ENCODE measurements around the gene ERC1.

ERC1 gene

GRCh38 chr12:1422604-1423315, 431.7 kb downstream of the ERC1 start:
- DNase-seq = no peak

GRCh38 chr12:1424674-1425395, 433.8 kb downstream of the ERC1 start:
- DNase-seq = no peak

- no peak for DNase-seq
These were observed 434.3 kb downstream of the ERC1 start for GRCh38 chr12:1425396-1425729.

- DNase-seq = no peak
These were observed 437.6 kb downstream of the ERC1 start for GRCh38 chr12:1428671-1429070.

- no peak for DNase-seq
These were observed 439.0 kb downstream of the ERC1 start for GRCh38 chr12:1429980-1430379.

GRCh38 chr12:1434296-1434955, 443.4 kb downstream of the ERC1 start:
- DNase-seq = no peak

- DNase-seq = no peak
These were observed 444.0 kb downstream of the ERC1 start for GRCh38 chr12:1435044-1435443.

- no peak for DNase-seq
These were observed 444.4 kb downstream of the ERC1 start for GRCh38 chr12:1435456-1435855.

GRCh38 chr12:1436015-1436414, 445.0 kb downstream of the ERC1 start:
- no peak for DNase-seq

GRCh38 chr12:1436981-1437380, 446.0 kb downstream of the ERC1 start:
- no peak for DNase-seq

GRCh38 chr12:1439201-1439600, 448.2 kb downstream of the ERC1 start:
- no peak for DNase-seq

- no peak for DNase-seq
These were observed 448.7 kb downstream of the ERC1 start for GRCh38 chr12:1439687-1440086.

- no peak for DNase-seq
These were observed 452.6 kb downstream of the ERC1 start for GRCh38 chr12:1443421-1444141.

- DNase-seq = no peak
These were observed 453.1 kb downstream of the ERC1 start for GRCh38 chr12:1444142-1444516.

GRCh38 chr12:1445807-1446206, 454.8 kb downstream of the ERC1 start:
- no peak for DNase-seq

- no peak for DNase-seq
These were observed 457.3 kb downstream of the ERC1 start for GRCh38 chr12:1448336-1448735.

- DNase-seq = no peak
These were observed 462.8 kb downstream of the ERC1 start for GRCh38 chr12:1453810-1454209.

- no peak for DNase-seq
These were observed 465.9 kb downstream of the ERC1 start for GRCh38 chr12:1456885-1457284.

- no peak for DNase-seq
These were observed 466.9 kb downstream of the ERC1 start for GRCh38 chr12:1457901-1458300.

GRCh38 chr12:1459339-1459738, 468.3 kb downstream of the ERC1 start:
- no peak for DNase-seq

- no peak for DNase-seq
These were observed 472.3 kb downstream of the ERC1 start for GRCh38 chr12:1463073-1463905.

GRCh38 chr12:1464925-1465324, 473.9 kb downstream of the ERC1 start:
- no peak for DNase-seq

- DNase-seq = no peak
These were observed 475.0 kb downstream of the ERC1 start for GRCh38 chr12:1465990-1466389.
